H1 (cell line): Measurements from ENCODE around the gene HTR3B. TPM values are rescaled to one million over a fixed set of nuclear protein-coding genes. Genes with fewer than 3 reads are reported as not detected.

Experiments
- polyA plus RNA-seq, 7 experiments: library from polyadenylated mRNA; depleted of rRNA in 3 of 7; stranded (reverse) in 5 of 7; unstranded in 2 of 7; fragments of >200 nt in 5 of 7; fragments of 200-250 nt in 2 of 7; gene quantifications; 1 replicate in 5 of 7; 2 replicates in 1 of 7; 4 replicates in 1 of 7; pipeline versions ENCODE4 v1.2.1 to v1.2.3, GENCODE V29; 2011 to 2013; ENCODE audit warnings: missing spikeins in 2 of 7, mixed read lengths in 2 of 7
- total RNA-seq: library from RNA; stranded (reverse); fragmentation: NEBNext Ultra II Directional; extraction: Animal tissue kit (Norgen Biotek cat#: 25700); gene quantifications from 2 replicates; pipeline ENCODE4 v1.2.1, GENCODE V29; 2021
- TF ChIP-seq, protein P1 (sequence below): fragments of 300-600 bp; sonication (generic); IDR thresholded peaks from 2 replicates; pipeline ENCODE4 v1.7.1; 2012; ENCODE audit warnings: low read length, moderate library complexity, mild to moderate bottlenecking, inconsistent platforms; ENCODE audit not compliant: insufficient replicate concordance

HTR3B gene
- total and polyA plus RNA-seq, 2 of the 8 experiments (the other 6 are each of a cell fraction or from before 2014, with no cell fraction given), result not detected

DNA sequence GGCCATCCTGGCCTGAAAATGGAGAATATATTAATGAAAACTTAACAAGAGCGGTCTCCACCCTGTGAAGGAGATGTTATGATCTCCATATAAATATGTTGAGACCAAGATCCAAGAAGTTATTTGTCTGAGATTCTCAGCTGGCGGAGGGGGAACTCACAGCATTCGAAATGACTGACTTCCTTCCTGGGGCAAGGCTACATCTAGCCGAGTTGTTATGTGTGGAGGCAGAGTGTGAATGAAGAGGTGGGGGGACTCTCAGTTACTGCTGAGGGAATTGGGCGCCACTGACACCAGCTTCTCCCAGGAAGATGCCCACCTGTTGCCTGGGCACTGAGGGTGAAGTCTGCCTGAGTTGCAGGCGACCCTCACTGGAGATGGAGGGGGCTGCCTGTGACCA is 76.2 kb downstream of the HTR3B start (continued):
- TF ChIP-seq, protein P1, sequence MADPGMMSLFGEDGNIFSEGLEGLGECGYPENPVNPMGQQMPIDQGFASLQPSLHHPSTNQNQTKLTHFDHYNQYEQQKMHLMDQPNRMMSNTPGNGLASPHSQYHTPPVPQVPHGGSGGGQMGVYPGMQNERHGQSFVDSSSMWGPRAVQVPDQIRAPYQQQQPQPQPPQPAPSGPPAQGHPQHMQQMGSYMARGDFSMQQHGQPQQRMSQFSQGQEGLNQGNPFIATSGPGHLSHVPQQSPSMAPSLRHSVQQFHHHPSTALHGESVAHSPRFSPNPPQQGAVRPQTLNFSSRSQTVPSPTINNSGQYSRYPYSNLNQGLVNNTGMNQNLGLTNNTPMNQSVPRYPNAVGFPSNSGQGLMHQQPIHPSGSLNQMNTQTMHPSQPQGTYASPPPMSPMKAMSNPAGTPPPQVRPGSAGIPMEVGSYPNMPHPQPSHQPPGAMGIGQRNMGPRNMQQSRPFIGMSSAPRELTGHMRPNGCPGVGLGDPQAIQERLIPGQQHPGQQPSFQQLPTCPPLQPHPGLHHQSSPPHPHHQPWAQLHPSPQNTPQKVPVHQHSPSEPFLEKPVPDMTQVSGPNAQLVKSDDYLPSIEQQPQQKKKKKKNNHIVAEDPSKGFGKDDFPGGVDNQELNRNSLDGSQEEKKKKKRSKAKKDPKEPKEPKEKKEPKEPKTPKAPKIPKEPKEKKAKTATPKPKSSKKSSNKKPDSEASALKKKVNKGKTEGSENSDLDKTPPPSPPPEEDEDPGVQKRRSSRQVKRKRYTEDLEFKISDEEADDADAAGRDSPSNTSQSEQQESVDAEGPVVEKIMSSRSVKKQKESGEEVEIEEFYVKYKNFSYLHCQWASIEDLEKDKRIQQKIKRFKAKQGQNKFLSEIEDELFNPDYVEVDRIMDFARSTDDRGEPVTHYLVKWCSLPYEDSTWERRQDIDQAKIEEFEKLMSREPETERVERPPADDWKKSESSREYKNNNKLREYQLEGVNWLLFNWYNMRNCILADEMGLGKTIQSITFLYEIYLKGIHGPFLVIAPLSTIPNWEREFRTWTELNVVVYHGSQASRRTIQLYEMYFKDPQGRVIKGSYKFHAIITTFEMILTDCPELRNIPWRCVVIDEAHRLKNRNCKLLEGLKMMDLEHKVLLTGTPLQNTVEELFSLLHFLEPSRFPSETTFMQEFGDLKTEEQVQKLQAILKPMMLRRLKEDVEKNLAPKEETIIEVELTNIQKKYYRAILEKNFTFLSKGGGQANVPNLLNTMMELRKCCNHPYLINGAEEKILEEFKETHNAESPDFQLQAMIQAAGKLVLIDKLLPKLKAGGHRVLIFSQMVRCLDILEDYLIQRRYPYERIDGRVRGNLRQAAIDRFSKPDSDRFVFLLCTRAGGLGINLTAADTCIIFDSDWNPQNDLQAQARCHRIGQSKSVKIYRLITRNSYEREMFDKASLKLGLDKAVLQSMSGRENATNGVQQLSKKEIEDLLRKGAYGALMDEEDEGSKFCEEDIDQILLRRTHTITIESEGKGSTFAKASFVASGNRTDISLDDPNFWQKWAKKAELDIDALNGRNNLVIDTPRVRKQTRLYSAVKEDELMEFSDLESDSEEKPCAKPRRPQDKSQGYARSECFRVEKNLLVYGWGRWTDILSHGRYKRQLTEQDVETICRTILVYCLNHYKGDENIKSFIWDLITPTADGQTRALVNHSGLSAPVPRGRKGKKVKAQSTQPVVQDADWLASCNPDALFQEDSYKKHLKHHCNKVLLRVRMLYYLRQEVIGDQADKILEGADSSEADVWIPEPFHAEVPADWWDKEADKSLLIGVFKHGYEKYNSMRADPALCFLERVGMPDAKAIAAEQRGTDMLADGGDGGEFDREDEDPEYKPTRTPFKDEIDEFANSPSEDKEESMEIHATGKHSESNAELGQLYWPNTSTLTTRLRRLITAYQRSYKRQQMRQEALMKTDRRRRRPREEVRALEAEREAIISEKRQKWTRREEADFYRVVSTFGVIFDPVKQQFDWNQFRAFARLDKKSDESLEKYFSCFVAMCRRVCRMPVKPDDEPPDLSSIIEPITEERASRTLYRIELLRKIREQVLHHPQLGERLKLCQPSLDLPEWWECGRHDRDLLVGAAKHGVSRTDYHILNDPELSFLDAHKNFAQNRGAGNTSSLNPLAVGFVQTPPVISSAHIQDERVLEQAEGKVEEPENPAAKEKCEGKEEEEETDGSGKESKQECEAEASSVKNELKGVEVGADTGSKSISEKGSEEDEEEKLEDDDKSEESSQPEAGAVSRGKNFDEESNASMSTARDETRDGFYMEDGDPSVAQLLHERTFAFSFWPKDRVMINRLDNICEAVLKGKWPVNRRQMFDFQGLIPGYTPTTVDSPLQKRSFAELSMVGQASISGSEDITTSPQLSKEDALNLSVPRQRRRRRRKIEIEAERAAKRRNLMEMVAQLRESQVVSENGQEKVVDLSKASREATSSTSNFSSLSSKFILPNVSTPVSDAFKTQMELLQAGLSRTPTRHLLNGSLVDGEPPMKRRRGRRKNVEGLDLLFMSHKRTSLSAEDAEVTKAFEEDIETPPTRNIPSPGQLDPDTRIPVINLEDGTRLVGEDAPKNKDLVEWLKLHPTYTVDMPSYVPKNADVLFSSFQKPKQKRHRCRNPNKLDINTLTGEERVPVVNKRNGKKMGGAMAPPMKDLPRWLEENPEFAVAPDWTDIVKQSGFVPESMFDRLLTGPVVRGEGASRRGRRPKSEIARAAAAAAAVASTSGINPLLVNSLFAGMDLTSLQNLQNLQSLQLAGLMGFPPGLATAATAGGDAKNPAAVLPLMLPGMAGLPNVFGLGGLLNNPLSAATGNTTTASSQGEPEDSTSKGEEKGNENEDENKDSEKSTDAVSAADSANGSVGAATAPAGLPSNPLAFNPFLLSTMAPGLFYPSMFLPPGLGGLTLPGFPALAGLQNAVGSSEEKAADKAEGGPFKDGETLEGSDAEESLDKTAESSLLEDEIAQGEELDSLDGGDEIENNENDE, result no peak
